Astrocyte (in vitro differentiated cells and primary cell): Measurements from ENCODE around the gene FAM210B.
A peak's percentile ranks its signal among the peaks of the same experiment; 100 is the strongest.

Experiments
- EZH2 ChIP-seq: IDR thresholded peaks from 2 replicates; pipeline ENCODE4 v1.6.1; 2012; ENCODE audit warnings: mild to moderate bottlenecking, low read length, inconsistent platforms; ENCODE audit not compliant: insufficient read depth
- TF ChIP-seq, protein P1 (sequence below): IDR thresholded peaks from 2 replicates; pipeline ENCODE4 v1.5.1; 2011; ENCODE audit warnings: low read depth, mild to moderate bottlenecking, inconsistent platforms, low read length, moderate library complexity; ENCODE audit not compliant: insufficient read depth

GRCh38 chr20:56400001-56400640 lies 41.3 kb downstream of the FAM210B start:
- TF ChIP-seq EZH2 = no peak
- TF ChIP-seq, protein P1, sequence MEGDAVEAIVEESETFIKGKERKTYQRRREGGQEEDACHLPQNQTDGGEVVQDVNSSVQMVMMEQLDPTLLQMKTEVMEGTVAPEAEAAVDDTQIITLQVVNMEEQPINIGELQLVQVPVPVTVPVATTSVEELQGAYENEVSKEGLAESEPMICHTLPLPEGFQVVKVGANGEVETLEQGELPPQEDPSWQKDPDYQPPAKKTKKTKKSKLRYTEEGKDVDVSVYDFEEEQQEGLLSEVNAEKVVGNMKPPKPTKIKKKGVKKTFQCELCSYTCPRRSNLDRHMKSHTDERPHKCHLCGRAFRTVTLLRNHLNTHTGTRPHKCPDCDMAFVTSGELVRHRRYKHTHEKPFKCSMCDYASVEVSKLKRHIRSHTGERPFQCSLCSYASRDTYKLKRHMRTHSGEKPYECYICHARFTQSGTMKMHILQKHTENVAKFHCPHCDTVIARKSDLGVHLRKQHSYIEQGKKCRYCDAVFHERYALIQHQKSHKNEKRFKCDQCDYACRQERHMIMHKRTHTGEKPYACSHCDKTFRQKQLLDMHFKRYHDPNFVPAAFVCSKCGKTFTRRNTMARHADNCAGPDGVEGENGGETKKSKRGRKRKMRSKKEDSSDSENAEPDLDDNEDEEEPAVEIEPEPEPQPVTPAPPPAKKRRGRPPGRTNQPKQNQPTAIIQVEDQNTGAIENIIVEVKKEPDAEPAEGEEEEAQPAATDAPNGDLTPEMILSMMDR = peak; percentile 88
